GM12878 (cell line): Measurements from ENCODE around the gene MAD1L1. TPM values are rescaled to one million over a fixed set of nuclear protein-coding genes. Genes with fewer than 3 reads are reported as not detected.

Experiments used
- ATAC-seq: fragments of 200-7000 bp; cut with Tn5 transposase; 3 replicates; pipeline ENCODE4 v1.9.1; 2020; ENCODE audit warnings: mild to moderate bottlenecking, moderate library complexity
- BruUV-seq: library from RNA; stranded (reverse); fragments of 400-500 nt; replicated peaks from 2 replicates; lab custom pipeline; 2021; lab: Mats Ljungman, UMichigan
- CTCF ChIA-PET: fragments of 300-600 bp; sonication (Branson Sonifier 250); formaldehyde crosslinking; extraction: SDS; loops from one replicate; lab custom pipeline; 2021; ENCODE audit warnings: inconsistent platforms; lab: Yijun Ruan, JAX
- POLR2A ChIA-PET: fragments of 350-600 bp; formaldehyde crosslinking; extraction: SDS; loops from one replicate; lab custom pipeline; 2021; ENCODE audit warnings: inconsistent platforms; lab: Charles Lee
- RAD21 ChIA-PET: fragments of 300-600 bp; sonication (Branson Sonifier 250); formaldehyde crosslinking; loops from one replicate; lab custom pipeline; 2023; ENCODE audit warnings: antibody characterized with exemption; ENCODE audit not compliant: unreplicated experiment; lab: Charles Lee
- SMC1A ChIA-PET: fragments of 300-600 bp; sonication (Branson Sonifier 250); formaldehyde crosslinking; loops from one replicate; lab custom pipeline; 2023; ENCODE audit not compliant: unreplicated experiment, uncharacterized antibody; lab: Charles Lee
- DNase-seq: peaks from one replicate; pipeline ENCODE4 v3.0.0-alpha.2; 2011; ENCODE audit warnings: low read depth, low spot score
- FAIRE-seq: peaks from 3 replicates; lab custom pipeline; 2011; peaks lifted over from hg19 to GRCh38; lab: Jason Lieb, UNC
- H2AFZ ChIP-seq: 2 replicates; pipeline ENCODE4 v1.6.0; 2011; ENCODE audit warnings: low read depth, low read length, control low read depth; ENCODE audit not compliant: control insufficient read depth
- H3K27ac ChIP-seq: 2 replicates; pipeline ENCODE4 v1.5.1; 2011; ENCODE audit warnings: control low read depth; ENCODE audit not compliant: control insufficient read depth, insufficient read depth
- H3K27me3 ChIP-seq, 2 experiments: replicated peaks in 1 of 2; 2 replicates each; pipeline versions ENCODE4 v1.6.0 to v1.6.1; 2011; ENCODE audit warnings: low read length in 1 of 2; ENCODE audit not compliant: control insufficient read depth in 2 of 2, insufficient read depth in 2 of 2
- H3K36me3 ChIP-seq, 2 experiments: 2 replicates each; pipeline ENCODE4 v1.5.1; 2011; ENCODE audit warnings: low read length in 1 of 2; ENCODE audit not compliant: control insufficient read depth in 2 of 2, insufficient read depth in 2 of 2
- H3K4me1 ChIP-seq: 2 replicates; pipeline ENCODE4 v1.6.1; 2011; ENCODE audit warnings: mild to moderate bottlenecking, low read length, moderate library complexity, mixed read lengths; ENCODE audit not compliant: control insufficient read depth, insufficient read depth
- H3K4me2 ChIP-seq: 2 replicates; pipeline ENCODE4 v1.6.0; 2011; ENCODE audit warnings: control low read depth; ENCODE audit not compliant: control insufficient read depth, insufficient read depth
- H3K4me3 ChIP-seq: fragments of 200-600 bp; sonication (generic); 2 replicates; pipeline ENCODE4 v1.5.1; 2016
- H3K79me2 ChIP-seq: 2 replicates; pipeline ENCODE4 v1.6.0; 2011; ENCODE audit warnings: low read length; ENCODE audit not compliant: control insufficient read depth, insufficient read depth
- H3K9ac ChIP-seq: 2 replicates; pipeline ENCODE4 v1.8.0; 2011; ENCODE audit warnings: low read length, control low read depth, mixed read lengths; ENCODE audit not compliant: control insufficient read depth, insufficient read depth
- H3K9me3 ChIP-seq: replicated peaks from 3 replicates; pipeline ENCODE4 v1.5.1; 2011; ENCODE audit warnings: mild to moderate bottlenecking, low read length; ENCODE audit not compliant: control insufficient read depth, insufficient read depth
- H4K20me1 ChIP-seq: 2 replicates; pipeline ENCODE4 v1.6.0; 2011; ENCODE audit not compliant: control insufficient read depth, insufficient read depth
- CBX3 ChIP-seq: fragments of 200-600 bp; sonication (generic); IDR thresholded peaks from 2 replicates; pipeline ENCODE4 v1.6.1; 2016; ENCODE audit warnings: low read depth, borderline replicate concordance
- MEF2B ChIP-seq: fragments of 450-650 bp; IDR thresholded peaks from 2 replicates; pipeline ENCODE4 v1.6.1; 2018; ENCODE audit warnings: mild to moderate bottlenecking, moderate library complexity; ENCODE audit not compliant: partially characterized antibody, poor library complexity, severe bottlenecking
- NR2C1 ChIP-seq: fragments of 450-650 bp; IDR thresholded peaks from 2 replicates; pipeline ENCODE4 v1.6.1; 2017; ENCODE audit warnings: antibody characterized with exemption, mild to moderate bottlenecking, moderate library complexity
- POU2F2 ChIP-seq: IDR thresholded peaks from 3 replicates; pipeline ENCODE4 v1.6.1; 2011; ENCODE audit warnings: low read depth, mild to moderate bottlenecking, low read length, borderline replicate concordance
- RAD21 ChIP-seq: IDR thresholded peaks from 2 replicates; pipeline ENCODE4 v1.6.1; 2011; ENCODE audit warnings: mild to moderate bottlenecking, low read depth, low read length, moderate library complexity; ENCODE audit not compliant: insufficient read depth
- STAT1 ChIP-seq: fragments of 450-650 bp; conservative IDR thresholded peaks from 2 replicates; pipeline ENCODE4 v1.6.1; 2014; ENCODE audit warnings: antibody characterized with exemption, mild to moderate bottlenecking
- TCF7 ChIP-seq: IDR thresholded peaks from 2 replicates; pipeline ENCODE4 v1.6.1; 2014; ENCODE audit warnings: antibody characterized with exemption, borderline replicate concordance
- WGBS: methylation state at CpG from one replicate; pipeline ENCODE4 v1.1.6; 2016; ENCODE audit warnings: low lambda C conversion rate; ENCODE audit not compliant: insufficient replicate concordance, insufficient coverage; ENCODE audit errors: missing lambda C conversion rate; 5-methylcytosine and 5-hydroxymethylcytosine counted together
- in situ Hi-C: fragments of 300-500 bp; cut with MboI; formaldehyde crosslinking; loops from 9 replicates; pipeline ENCODE4 v1.14.3; 2018; ENCODE audit warnings: mixed read lengths
- intact Hi-C: fragments of 100-400 bp; cut with micrococcal nuclease; formaldehyde crosslinking; loops from one replicate; pipeline ENCODE4 v1.14.2; 2022; ENCODE audit not compliant: unreplicated experiment
- polyA plus RNA-seq, 11 experiments: library from polyadenylated mRNA; depleted of rRNA in 4 of 11; unstranded in 6 of 11; stranded (reverse) in 5 of 11; fragments of >200 nt; fragmentation: Nextera tagmentation in 4 of 11; fragmentation: Illumina TruSeq in 1 of 11; extraction: Ambion mirVana in 4 of 11; extraction: Trizol in 1 of 11; gene quantifications; 1 replicate in 1 of 11; 2 replicates in 10 of 11; pipeline versions ENCODE4 v1.2.1 to v1.2.3, GENCODE V29; 2011 to 2016; ENCODE audit warnings: inconsistent platforms in 2 of 11, missing spikeins in 2 of 11, low read depth in 1 of 11
- total RNA-seq, 4 experiments: library from RNA; depleted of rRNA in 3 of 4; stranded (reverse); fragments of >200 nt in 3 of 4; fragmentation: Illumina TruSeq in 1 of 4; extraction: Trizol in 1 of 4; gene quantifications; 2 replicates each; pipeline versions ENCODE4 v1.2.1 to v1.2.3, GENCODE V29; 2013 to 2021
- TF ChIP-seq, protein P1 (sequence below), 3 experiments: IDR thresholded peaks in 2 of 3; conservative IDR thresholded peaks in 1 of 3; 2 replicates each; pipeline ENCODE4 v1.5.1; 2011; ENCODE audit warnings: low read depth in 3 of 3, low read length in 3 of 3, mild to moderate bottlenecking in 3 of 3, control low read depth in 2 of 3, moderate library complexity in 2 of 3, inconsistent platforms in 1 of 3, mixed read lengths in 1 of 3; ENCODE audit not compliant: control insufficient read depth in 2 of 3, insufficient read depth in 1 of 3; ENCODE audit errors: extremely low read depth in 1 of 3
- TF ChIP-seq, protein P2 (sequence below): fragments of 450-650 bp; formaldehyde crosslinking; IDR thresholded peaks from 2 replicates; pipeline ENCODE4 v1.4.0; 2020; ENCODE audit warnings: mild to moderate bottlenecking, moderate library complexity
- TF ChIP-seq, protein P3 (sequence below): IDR thresholded peaks from 2 replicates; pipeline ENCODE4 v1.6.1; 2012; ENCODE audit warnings: low read depth, low read length, improper control_type of control experiment

Gene MAD1L1
- total and polyA plus RNA-seq, 10 of the 15 experiments (the other 5 are each of a cell fraction or from before 2014, with no cell fraction given), result 2.2 to 76.8 (median 38.3) TPM

DNA sequence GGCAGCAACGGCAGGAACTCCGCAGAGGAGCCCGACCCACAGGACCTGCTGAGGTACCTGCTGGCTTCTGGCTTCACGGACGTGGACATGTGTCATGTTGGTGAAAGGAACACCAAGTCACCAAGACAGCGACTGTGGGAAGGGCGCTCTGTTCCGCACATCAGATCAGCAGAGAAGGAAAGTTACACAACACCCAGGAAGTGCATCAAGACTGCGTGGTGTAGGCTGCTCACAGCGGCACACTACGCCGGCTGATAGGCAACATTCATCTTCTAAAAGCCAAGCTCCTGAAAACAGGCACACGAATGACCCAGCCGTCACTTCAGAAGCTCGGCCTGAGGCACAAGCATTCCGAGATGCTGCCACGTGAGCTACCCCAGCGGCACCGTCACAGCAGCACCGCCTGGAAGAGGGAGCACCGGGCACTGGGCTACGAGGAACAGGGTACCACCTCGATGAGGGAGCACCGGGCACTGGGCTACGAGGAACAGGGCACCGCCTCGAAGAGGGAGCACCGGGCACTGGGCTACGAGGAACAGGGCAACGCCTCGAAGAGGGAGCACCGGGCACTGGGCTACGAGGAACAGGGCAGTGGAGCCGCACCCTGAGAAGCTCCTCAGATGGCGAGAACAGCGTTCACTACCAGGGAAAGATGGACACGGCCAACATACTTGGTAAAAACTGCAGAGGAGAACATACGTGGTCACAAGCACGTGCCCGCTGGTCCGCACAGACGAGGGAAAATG, 86.7 kb downstream of the MAD1L1 start:
- CTCF ChIA-PET, result no interaction called here
- BruUV-seq, result no TSS peak
- no peak overlapping the region for H3K9ac ChIP-seq
- H3K27me3 ChIP-seq, result no peaks in the 10 kb centered on the region
- H3K9me3 ChIP-seq, result no peaks in the 10 kb centered on the region
- H3K27ac ChIP-seq, result no peak overlapping the region
- H3K4me3 ChIP-seq, result no peak overlapping the region
- RAD21 ChIA-PET, result no interaction called here
- H2AFZ ChIP-seq, result no peak overlapping the region
- no peak overlapping the region for H3K4me2 ChIP-seq
- SMC1A ChIA-PET, result interaction anchor here (0.8 kb wide), 1 partner anchor 11 kb away, joined by 3 read pairs; no protein-coding TSS in a partner anchor
- no peak for TF ChIP-seq TCF7
- TF ChIP-seq, protein P1, sequence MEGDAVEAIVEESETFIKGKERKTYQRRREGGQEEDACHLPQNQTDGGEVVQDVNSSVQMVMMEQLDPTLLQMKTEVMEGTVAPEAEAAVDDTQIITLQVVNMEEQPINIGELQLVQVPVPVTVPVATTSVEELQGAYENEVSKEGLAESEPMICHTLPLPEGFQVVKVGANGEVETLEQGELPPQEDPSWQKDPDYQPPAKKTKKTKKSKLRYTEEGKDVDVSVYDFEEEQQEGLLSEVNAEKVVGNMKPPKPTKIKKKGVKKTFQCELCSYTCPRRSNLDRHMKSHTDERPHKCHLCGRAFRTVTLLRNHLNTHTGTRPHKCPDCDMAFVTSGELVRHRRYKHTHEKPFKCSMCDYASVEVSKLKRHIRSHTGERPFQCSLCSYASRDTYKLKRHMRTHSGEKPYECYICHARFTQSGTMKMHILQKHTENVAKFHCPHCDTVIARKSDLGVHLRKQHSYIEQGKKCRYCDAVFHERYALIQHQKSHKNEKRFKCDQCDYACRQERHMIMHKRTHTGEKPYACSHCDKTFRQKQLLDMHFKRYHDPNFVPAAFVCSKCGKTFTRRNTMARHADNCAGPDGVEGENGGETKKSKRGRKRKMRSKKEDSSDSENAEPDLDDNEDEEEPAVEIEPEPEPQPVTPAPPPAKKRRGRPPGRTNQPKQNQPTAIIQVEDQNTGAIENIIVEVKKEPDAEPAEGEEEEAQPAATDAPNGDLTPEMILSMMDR (IDR thresholded peaks at IDR 0.05 in 2 of 3, conservative IDR thresholded peaks at IDR 0.05 in 1 of 3; ENCODE audit: control insufficient read depth in 2 of 3, extremely low read depth in 1 of 3, insufficient read depth in 1 of 3, low read depth in 3 of 3, low read length in 3 of 3), result no peak
- no peak for TF ChIP-seq NR2C1
- no peak for TF ChIP-seq STAT1
- TF ChIP-seq, protein P2, sequence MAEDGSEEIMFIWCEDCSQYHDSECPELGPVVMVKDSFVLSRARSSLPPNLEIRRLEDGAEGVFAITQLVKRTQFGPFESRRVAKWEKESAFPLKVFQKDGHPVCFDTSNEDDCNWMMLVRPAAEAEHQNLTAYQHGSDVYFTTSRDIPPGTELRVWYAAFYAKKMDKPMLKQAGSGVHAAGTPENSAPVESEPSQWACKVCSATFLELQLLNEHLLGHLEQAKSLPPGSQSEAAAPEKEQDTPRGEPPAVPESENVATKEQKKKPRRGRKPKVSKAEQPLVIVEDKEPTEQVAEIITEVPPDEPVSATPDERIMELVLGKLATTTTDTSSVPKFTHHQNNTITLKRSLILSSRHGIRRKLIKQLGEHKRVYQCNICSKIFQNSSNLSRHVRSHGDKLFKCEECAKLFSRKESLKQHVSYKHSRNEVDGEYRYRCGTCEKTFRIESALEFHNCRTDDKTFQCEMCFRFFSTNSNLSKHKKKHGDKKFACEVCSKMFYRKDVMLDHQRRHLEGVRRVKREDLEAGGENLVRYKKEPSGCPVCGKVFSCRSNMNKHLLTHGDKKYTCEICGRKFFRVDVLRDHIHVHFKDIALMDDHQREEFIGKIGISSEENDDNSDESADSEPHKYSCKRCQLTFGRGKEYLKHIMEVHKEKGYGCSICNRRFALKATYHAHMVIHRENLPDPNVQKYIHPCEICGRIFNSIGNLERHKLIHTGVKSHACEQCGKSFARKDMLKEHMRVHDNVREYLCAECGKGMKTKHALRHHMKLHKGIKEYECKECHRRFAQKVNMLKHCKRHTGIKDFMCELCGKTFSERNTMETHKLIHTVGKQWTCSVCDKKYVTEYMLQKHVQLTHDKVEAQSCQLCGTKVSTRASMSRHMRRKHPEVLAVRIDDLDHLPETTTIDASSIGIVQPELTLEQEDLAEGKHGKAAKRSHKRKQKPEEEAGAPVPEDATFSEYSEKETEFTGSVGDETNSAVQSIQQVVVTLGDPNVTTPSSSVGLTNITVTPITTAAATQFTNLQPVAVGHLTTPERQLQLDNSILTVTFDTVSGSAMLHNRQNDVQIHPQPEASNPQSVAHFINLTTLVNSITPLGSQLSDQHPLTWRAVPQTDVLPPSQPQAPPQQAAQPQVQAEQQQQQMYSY, result no peak
- TF ChIP-seq POU2F2, result no peak
- no peak for TF ChIP-seq RAD21
- TF ChIP-seq, protein P3, sequence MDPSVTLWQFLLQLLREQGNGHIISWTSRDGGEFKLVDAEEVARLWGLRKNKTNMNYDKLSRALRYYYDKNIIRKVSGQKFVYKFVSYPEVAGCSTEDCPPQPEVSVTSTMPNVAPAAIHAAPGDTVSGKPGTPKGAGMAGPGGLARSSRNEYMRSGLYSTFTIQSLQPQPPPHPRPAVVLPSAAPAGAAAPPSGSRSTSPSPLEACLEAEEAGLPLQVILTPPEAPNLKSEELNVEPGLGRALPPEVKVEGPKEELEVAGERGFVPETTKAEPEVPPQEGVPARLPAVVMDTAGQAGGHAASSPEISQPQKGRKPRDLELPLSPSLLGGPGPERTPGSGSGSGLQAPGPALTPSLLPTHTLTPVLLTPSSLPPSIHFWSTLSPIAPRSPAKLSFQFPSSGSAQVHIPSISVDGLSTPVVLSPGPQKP, result no peak
- no peak for TF ChIP-seq MEF2B
- TF ChIP-seq CBX3, result no peak
- in situ Hi-C loops (no loop called here), intact Hi-C loops (no loop called here)
- H4K20me1 ChIP-seq, result no peaks in the 10 kb centered on the region
- no peaks in the 10 kb centered on the region for H3K4me1 ChIP-seq
- DNase-seq (no peak), FAIRE-seq (no peak), ATAC-seq (no peak)
- POLR2A ChIA-PET, result no interaction called here
- no peaks in the 10 kb centered on the region for H3K79me2 ChIP-seq
- WGBS, result 96% methylated on average over 36 of the region's 42 CpGs
- H3K36me3 ChIP-seq, result peaks cover 9 to 31% of the 10 kb centered on the region in 2 experiments; a peak in 3 of 4 replicates
